Measurements from ENCODE around the gene MLKL.

- TF ChIP-seq CTCF (IDR thresholded peaks at IDR 0.05; ENCODE audit: low read depth, low read length), result no peak
- TF ChIP-seq EZH2phosphoT487 (IDR thresholded peaks at IDR 0.05; ENCODE audit: low read depth), result no peak
Measured at GRCh38 chr16:74698222-74698621, 2.4 kb downstream of the MLKL start.

Data from OCI-LY3 (cell line).